WTC11 (cell line): ENCODE data around the gene MAML2. TPM values are rescaled to one million over a fixed set of nuclear protein-coding genes. Genes with fewer than 3 reads are reported as not detected.

Source experiments
- ATAC-seq: fragments of 200-7000 bp; cut with Tn5 transposase; 2 replicates; pipeline ENCODE4 v1.10.0; 2021; ENCODE audit warnings: mild to moderate bottlenecking, moderate library complexity
- CTCF ChIA-PET: fragments of 300-600 bp; sonication (Branson Sonifier 250); formaldehyde crosslinking; loops from one replicate; lab custom pipeline; 2021; ENCODE audit warnings: antibody characterized with exemption; lab: Charles Lee
- POLR2A ChIA-PET: fragments of 350-600 bp; sonication (Branson Sonifier 250); formaldehyde crosslinking; loops from one replicate; lab custom pipeline; 2021; ENCODE audit warnings: antibody characterized with exemption; lab: Charles Lee
- DNase-seq: peaks from one replicate; pipeline ENCODE4 v3.0.0; 2021; ENCODE audit warnings: low spot score
- H3K27ac Mint-ChIP-seq: 2 replicates; pipeline ENCODE4 v1.8.0; 2021; ENCODE audit warnings: mixed read lengths
- H3K27me3 Mint-ChIP-seq: 2 replicates; pipeline ENCODE4 v1.8.0; 2021; ENCODE audit warnings: low read depth, mild to moderate bottlenecking, moderate library complexity, mixed read lengths
- H3K36me3 Mint-ChIP-seq: 2 replicates; pipeline ENCODE4 v1.8.0; 2021; ENCODE audit warnings: mixed read lengths
- H3K4me1 Mint-ChIP-seq: 2 replicates; pipeline ENCODE4 v1.8.0; 2022; ENCODE audit warnings: mixed read lengths
- H3K4me3 Mint-ChIP-seq: 2 replicates; pipeline ENCODE4 v1.8.0; 2021; ENCODE audit warnings: mild to moderate bottlenecking, moderate library complexity, mixed read lengths
- H3K9me3 Mint-ChIP-seq: 2 replicates; pipeline ENCODE4 v1.8.0; 2021; ENCODE audit warnings: mixed read lengths
- ATF1 ChIP-seq: sonication (generic); formaldehyde crosslinking; IDR thresholded peaks from 2 replicates; pipeline ENCODE4 v1.8.1; 2023; ENCODE audit warnings: mild to moderate bottlenecking, moderate library complexity, missing genetic modification reagents
- CREB1 ChIP-seq: sonication (generic); formaldehyde crosslinking; IDR thresholded peaks from 2 replicates; pipeline ENCODE4 v1.8.0; 2023; ENCODE audit warnings: mild to moderate bottlenecking, missing genetic modification reagents
- JAZF1 ChIP-seq: fragments of 250-450 bp; sonication (Bioruptor Pico); IDR thresholded peaks from 2 replicates; pipeline ENCODE4 v1.9.0; 2021; ENCODE audit warnings: moderate library complexity, mild to moderate bottlenecking, inconsistent platforms
- NFATC4 ChIP-seq: fragments of 250-450 bp; sonication (Bioruptor Pico); IDR thresholded peaks from 2 replicates; pipeline ENCODE4 v1.9.0; 2021; ENCODE audit warnings: mild to moderate bottlenecking
- NFE2L1 ChIP-seq: sonication (generic); formaldehyde crosslinking; IDR thresholded peaks from 2 replicates; pipeline ENCODE4 v1.8.1; 2023; ENCODE audit warnings: missing genetic modification reagents
- PRRX2 ChIP-seq: fragments of 250-450 bp; sonication (Bioruptor Pico); IDR thresholded peaks from 2 replicates; pipeline ENCODE4 v1.8.0; 2021; ENCODE audit warnings: mild to moderate bottlenecking
- RELA ChIP-seq: sonication (generic); formaldehyde crosslinking; IDR thresholded peaks from 2 replicates; pipeline ENCODE4 v1.8.1; 2022; ENCODE audit warnings: missing genetic modification reagents, mild to moderate bottlenecking, borderline replicate concordance
- RORB ChIP-seq: fragments of 250-450 bp; sonication (Bioruptor Pico); IDR thresholded peaks from 2 replicates; pipeline ENCODE4 v1.9.0; 2021; ENCODE audit warnings: mild to moderate bottlenecking
- SP1 ChIP-seq: sonication (generic); formaldehyde crosslinking; conservative IDR thresholded peaks from 2 replicates; pipeline ENCODE4 v1.8.1; 2022; ENCODE audit warnings: missing genetic modification reagents
- TEAD4 ChIP-seq: sonication (generic); formaldehyde crosslinking; IDR thresholded peaks from 2 replicates; pipeline ENCODE4 v1.8.0; 2022; ENCODE audit warnings: mild to moderate bottlenecking, missing genetic modification reagents
- ZBTB21 ChIP-seq: sonication (generic); formaldehyde crosslinking; IDR thresholded peaks from 2 replicates; pipeline ENCODE4 v1.8.1; 2023; ENCODE audit warnings: mild to moderate bottlenecking, missing genetic modification reagents, borderline replicate concordance
- ZNF671 ChIP-seq: fragments of 250-450 bp; sonication (Bioruptor Pico); IDR thresholded peaks from 2 replicates; pipeline ENCODE4 v1.8.0; 2021; ENCODE audit warnings: mild to moderate bottlenecking
- total RNA-seq: library from RNA; stranded (reverse); gene quantifications from 3 replicates; pipeline ENCODE4 v1.2.3, GENCODE V29; 2021
- TF ChIP-seq, protein P1 (sequence below): fragments of 250-450 bp; sonication (Bioruptor Pico); IDR thresholded peaks from 2 replicates; pipeline ENCODE4 v1.8.0; 2021; ENCODE audit warnings: mild to moderate bottlenecking
- TF ChIP-seq, protein P2 (sequence below): sonication (generic); formaldehyde crosslinking; IDR thresholded peaks from 2 replicates; pipeline ENCODE4 v1.8.1; 2023; ENCODE audit warnings: mild to moderate bottlenecking, moderate library complexity, missing genetic modification reagents
- TF ChIP-seq, protein P3 (sequence below): fragments of 250-450 bp; sonication (Bioruptor Pico); IDR thresholded peaks from 2 replicates; pipeline ENCODE4 v1.9.0; 2021; ENCODE audit warnings: moderate library complexity, mild to moderate bottlenecking, inconsistent platforms, borderline replicate concordance
- TF ChIP-seq, protein P4 (sequence below): sonication (generic); formaldehyde crosslinking; IDR thresholded peaks from 2 replicates; pipeline ENCODE4 v1.8.1; 2023; ENCODE audit warnings: mild to moderate bottlenecking, missing genetic modification reagents, moderate library complexity
- TF ChIP-seq, protein P5 (sequence below): sonication (generic); formaldehyde crosslinking; IDR thresholded peaks from 2 replicates; pipeline ENCODE4 v1.8.0; 2022; ENCODE audit warnings: mild to moderate bottlenecking, missing genetic modification reagents
- TF ChIP-seq, protein P6 (sequence below): fragments of 250-450 bp; sonication (Bioruptor Pico); IDR thresholded peaks from 2 replicates; pipeline ENCODE4 v1.9.0; 2021; ENCODE audit warnings: mild to moderate bottlenecking, borderline replicate concordance
- TF ChIP-seq, protein P7 (sequence below): sonication (generic); formaldehyde crosslinking; IDR thresholded peaks from 2 replicates; pipeline ENCODE4 v1.8.1; 2022; ENCODE audit warnings: mild to moderate bottlenecking, missing genetic modification reagents, moderate library complexity, borderline replicate concordance
- TF ChIP-seq, protein P8 (sequence below): sonication (generic); formaldehyde crosslinking; IDR thresholded peaks from 2 replicates; pipeline ENCODE4 v1.8.1; 2022; ENCODE audit warnings: mild to moderate bottlenecking, moderate library complexity, missing genetic modification reagents
- TF ChIP-seq, protein P9 (sequence below): sonication (generic); formaldehyde crosslinking; IDR thresholded peaks from 2 replicates; pipeline ENCODE4 v1.8.0; 2022; ENCODE audit warnings: mild to moderate bottlenecking, missing genetic modification reagents

MAML2 gene
- total RNA-seq, 1 experiment from 2014 or later: 8.1 TPM

DNA sequence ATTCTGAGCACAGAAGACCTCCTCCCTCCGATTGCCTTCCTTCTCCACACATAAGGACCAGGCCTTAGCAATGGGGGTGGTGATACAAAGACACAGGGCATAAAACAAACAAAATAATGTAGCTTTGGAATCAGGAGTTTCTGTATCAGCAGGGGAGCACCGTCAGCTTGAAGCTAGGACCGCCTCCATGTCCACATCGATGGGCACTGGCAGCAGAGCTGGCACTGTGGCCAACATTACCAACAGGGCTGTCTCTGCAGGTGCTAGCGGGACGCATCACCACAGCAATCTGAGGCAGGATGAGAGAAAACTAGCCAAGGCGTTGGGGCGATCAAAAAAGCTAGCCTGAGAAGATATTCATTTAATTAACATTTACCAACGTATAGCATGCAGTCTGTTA lies 201.4 kb downstream of the MAML2 start:
- Mint-ChIP-seq H3K27ac (no peak overlapping the region), H3K36me3 (no peaks in the 10 kb centered on the region), H3K9me3 (0 out of 2 replicates have a peak, but pooled peaks cover 3% of the 10 kb centered on the region), H3K4me3 (no peak overlapping the region), H3K27me3 (no peaks in the 10 kb centered on the region), H3K4me1 (peaks cover 55% of the 10 kb centered on the region)
- TF ChIP-seq, protein P1, sequence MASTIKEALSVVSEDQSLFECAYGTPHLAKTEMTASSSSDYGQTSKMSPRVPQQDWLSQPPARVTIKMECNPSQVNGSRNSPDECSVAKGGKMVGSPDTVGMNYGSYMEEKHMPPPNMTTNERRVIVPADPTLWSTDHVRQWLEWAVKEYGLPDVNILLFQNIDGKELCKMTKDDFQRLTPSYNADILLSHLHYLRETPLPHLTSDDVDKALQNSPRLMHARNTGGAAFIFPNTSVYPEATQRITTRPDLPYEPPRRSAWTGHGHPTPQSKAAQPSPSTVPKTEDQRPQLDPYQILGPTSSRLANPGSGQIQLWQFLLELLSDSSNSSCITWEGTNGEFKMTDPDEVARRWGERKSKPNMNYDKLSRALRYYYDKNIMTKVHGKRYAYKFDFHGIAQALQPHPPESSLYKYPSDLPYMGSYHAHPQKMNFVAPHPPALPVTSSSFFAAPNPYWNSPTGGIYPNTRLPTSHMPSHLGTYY: no peak
- TF ChIP-seq, protein P2, sequence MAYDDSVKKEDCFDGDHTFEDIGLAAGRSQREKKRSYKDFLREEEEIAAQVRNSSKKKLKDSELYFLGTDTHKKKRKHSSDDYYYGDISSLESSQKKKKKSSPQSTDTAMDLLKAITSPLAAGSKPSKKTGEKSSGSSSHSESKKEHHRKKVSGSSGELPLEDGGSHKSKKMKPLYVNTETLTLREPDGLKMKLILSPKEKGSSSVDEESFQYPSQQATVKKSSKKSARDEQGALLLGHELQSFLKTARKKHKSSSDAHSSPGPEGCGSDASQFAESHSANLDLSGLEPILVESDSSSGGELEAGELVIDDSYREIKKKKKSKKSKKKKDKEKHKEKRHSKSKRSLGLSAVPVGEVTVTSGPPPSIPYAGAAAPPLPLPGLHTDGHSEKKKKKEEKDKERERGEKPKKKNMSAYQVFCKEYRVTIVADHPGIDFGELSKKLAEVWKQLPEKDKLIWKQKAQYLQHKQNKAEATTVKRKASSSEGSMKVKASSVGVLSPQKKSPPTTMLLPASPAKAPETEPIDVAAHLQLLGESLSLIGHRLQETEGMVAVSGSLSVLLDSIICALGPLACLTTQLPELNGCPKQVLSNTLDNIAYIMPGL (CRISPR knock-in tag): no peak
- TF ChIP-seq, protein P3, sequence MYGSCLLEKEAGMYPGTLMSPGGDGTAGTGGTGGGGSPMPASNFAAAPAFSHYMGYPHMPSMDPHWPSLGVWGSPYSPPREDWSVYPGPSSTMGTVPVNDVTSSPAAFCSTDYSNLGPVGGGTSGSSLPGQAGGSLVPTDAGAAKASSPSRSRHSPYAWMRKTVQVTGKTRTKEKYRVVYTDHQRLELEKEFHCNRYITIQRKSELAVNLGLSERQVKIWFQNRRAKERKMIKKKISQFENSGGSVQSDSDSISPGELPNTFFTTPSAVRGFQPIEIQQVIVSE: no peak
- TF ChIP-seq, protein P4, sequence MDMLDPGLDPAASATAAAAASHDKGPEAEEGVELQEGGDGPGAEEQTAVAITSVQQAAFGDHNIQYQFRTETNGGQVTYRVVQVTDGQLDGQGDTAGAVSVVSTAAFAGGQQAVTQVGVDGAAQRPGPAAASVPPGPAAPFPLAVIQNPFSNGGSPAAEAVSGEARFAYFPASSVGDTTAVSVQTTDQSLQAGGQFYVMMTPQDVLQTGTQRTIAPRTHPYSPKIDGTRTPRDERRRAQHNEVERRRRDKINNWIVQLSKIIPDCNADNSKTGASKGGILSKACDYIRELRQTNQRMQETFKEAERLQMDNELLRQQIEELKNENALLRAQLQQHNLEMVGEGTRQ: no peak
- no peak for ATAC-seq
- ChIA-PET POLR2A (no interaction called here), CTCF (interaction anchor here (0.6 to 0.8 kb wide), 2 partner anchors 14 to 87 kb away, joined by 3 to 4 read pairs; no protein-coding TSS in a partner anchor)
- no peak for DNase-seq

DNA sequence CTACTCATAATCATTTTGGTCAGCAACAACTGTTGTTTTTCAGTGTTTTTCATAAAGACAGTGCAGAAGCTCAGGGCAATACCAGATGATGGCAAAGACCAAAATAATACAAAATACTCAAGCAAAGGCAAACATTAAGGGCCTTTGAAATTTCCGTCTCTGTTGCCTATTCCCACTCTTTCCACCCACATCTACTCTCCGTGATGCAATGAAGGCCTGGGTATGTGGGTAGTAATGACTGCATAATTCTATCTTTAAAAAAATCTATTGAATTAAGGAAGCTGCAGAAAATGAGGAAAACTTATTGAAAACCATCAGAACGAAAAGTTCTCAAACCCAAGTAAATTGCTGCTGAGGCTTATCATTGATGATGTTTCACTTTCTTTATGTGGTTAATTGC lies 203.3 kb downstream of the MAML2 start:
- DNase-seq: no peak
- no peak for ATAC-seq
- POLR2A ChIA-PET: no interaction called here
- Mint-ChIP-seq H3K27ac (no peak overlapping the region), H3K4me3 (no peak overlapping the region), H3K9me3 (0 out of 2 replicates have a peak, but pooled peaks cover 3% of the 10 kb centered on the region), H3K36me3 (no peaks in the 10 kb centered on the region), H3K27me3 (no peaks in the 10 kb centered on the region), H3K4me1 (peaks cover 56% of the 10 kb centered on the region)
- CTCF ChIA-PET: interaction anchor here (1.3 kb wide), 1 partner anchor 203 kb away, joined by 6 read pairs; the partner anchor contains the start of gene MAML2
- TF ChIP-seq CREB1 (no peak), RELA (CRISPR knock-in tag) (no peak), JAZF1 (no peak), SP1 (CRISPR knock-in tag) (no peak), NFE2L1 (no peak), ZNF671 (CRISPR knock-in tag) (no peak), ZBTB21 (no peak), PRRX2 (no peak), RORB (no peak), TEAD4 (CRISPR knock-in tag) (no peak), ATF1 (CRISPR knock-in tag) (no peak), NFATC4 (CRISPR knock-in tag) (no peak)
- TF ChIP-seq, protein P5, sequence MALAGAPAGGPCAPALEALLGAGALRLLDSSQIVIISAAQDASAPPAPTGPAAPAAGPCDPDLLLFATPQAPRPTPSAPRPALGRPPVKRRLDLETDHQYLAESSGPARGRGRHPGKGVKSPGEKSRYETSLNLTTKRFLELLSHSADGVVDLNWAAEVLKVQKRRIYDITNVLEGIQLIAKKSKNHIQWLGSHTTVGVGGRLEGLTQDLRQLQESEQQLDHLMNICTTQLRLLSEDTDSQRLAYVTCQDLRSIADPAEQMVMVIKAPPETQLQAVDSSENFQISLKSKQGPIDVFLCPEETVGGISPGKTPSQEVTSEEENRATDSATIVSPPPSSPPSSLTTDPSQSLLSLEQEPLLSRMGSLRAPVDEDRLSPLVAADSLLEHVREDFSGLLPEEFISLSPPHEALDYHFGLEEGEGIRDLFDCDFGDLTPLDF (CRISPR knock-in tag): no peak
- TF ChIP-seq, protein P6, sequence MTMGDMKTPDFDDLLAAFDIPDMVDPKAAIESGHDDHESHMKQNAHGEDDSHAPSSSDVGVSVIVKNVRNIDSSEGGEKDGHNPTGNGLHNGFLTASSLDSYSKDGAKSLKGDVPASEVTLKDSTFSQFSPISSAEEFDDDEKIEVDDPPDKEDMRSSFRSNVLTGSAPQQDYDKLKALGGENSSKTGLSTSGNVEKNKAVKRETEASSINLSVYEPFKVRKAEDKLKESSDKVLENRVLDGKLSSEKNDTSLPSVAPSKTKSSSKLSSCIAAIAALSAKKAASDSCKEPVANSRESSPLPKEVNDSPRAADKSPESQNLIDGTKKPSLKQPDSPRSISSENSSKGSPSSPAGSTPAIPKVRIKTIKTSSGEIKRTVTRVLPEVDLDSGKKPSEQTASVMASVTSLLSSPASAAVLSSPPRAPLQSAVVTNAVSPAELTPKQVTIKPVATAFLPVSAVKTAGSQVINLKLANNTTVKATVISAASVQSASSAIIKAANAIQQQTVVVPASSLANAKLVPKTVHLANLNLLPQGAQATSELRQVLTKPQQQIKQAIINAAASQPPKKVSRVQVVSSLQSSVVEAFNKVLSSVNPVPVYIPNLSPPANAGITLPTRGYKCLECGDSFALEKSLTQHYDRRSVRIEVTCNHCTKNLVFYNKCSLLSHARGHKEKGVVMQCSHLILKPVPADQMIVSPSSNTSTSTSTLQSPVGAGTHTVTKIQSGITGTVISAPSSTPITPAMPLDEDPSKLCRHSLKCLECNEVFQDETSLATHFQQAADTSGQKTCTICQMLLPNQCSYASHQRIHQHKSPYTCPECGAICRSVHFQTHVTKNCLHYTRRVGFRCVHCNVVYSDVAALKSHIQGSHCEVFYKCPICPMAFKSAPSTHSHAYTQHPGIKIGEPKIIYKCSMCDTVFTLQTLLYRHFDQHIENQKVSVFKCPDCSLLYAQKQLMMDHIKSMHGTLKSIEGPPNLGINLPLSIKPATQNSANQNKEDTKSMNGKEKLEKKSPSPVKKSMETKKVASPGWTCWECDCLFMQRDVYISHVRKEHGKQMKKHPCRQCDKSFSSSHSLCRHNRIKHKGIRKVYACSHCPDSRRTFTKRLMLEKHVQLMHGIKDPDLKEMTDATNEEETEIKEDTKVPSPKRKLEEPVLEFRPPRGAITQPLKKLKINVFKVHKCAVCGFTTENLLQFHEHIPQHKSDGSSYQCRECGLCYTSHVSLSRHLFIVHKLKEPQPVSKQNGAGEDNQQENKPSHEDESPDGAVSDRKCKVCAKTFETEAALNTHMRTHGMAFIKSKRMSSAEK: no peak
- TF ChIP-seq, protein P7, sequence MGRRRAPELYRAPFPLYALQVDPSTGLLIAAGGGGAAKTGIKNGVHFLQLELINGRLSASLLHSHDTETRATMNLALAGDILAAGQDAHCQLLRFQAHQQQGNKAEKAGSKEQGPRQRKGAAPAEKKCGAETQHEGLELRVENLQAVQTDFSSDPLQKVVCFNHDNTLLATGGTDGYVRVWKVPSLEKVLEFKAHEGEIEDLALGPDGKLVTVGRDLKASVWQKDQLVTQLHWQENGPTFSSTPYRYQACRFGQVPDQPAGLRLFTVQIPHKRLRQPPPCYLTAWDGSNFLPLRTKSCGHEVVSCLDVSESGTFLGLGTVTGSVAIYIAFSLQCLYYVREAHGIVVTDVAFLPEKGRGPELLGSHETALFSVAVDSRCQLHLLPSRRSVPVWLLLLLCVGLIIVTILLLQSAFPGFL (CRISPR knock-in tag): no peak
- TF ChIP-seq, protein P8, sequence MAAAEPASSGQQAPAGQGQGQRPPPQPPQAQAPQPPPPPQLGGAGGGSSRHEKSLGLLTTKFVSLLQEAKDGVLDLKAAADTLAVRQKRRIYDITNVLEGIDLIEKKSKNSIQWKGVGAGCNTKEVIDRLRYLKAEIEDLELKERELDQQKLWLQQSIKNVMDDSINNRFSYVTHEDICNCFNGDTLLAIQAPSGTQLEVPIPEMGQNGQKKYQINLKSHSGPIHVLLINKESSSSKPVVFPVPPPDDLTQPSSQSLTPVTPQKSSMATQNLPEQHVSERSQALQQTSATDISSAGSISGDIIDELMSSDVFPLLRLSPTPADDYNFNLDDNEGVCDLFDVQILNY (CRISPR knock-in tag): no peak
- TF ChIP-seq, protein P9, sequence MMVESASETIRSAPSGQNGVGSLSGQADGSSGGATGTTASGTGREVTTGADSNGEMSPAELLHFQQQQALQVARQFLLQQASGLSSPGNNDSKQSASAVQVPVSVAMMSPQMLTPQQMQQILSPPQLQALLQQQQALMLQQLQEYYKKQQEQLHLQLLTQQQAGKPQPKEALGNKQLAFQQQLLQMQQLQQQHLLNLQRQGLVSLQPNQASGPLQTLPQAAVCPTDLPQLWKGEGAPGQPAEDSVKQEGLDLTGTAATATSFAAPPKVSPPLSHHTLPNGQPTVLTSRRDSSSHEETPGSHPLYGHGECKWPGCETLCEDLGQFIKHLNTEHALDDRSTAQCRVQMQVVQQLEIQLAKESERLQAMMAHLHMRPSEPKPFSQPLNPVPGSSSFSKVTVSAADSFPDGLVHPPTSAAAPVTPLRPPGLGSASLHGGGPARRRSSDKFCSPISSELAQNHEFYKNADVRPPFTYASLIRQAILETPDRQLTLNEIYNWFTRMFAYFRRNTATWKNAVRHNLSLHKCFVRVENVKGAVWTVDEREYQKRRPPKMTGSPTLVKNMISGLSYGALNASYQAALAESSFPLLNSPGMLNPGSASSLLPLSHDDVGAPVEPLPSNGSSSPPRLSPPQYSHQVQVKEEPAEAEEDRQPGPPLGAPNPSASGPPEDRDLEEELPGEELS: no peak
